ACC112 (cell line): ENCODE measurements around the gene ANO4.

Source experiments
- H2AFZ ChIP-seq: fragments of 200-600 bp; sonication (generic); one replicate; pipeline ENCODE4 v1.6.0; 2017; ENCODE audit warnings: antibody characterized with exemption, low read length; ENCODE audit not compliant: unreplicated experiment
- H3K27ac ChIP-seq: fragments of 200-600 bp; sonication (generic); 2 replicates; pipeline ENCODE4 v1.5.1; 2014; ENCODE audit warnings: low read depth, mild to moderate bottlenecking, antibody characterized with exemption, low read length, moderate library complexity
- H3K27me3 ChIP-seq: fragments of 200-600 bp; sonication (generic); 2 replicates; pipeline ENCODE4 v1.6.1; 2014; ENCODE audit warnings: mild to moderate bottlenecking, antibody characterized with exemption, low read length, moderate library complexity, mixed read lengths; ENCODE audit not compliant: insufficient read depth
- H3K36me3 ChIP-seq: fragments of 200-600 bp; sonication (generic); 2 replicates; pipeline ENCODE4 v1.6.1; 2016; ENCODE audit warnings: mild to moderate bottlenecking, antibody characterized with exemption, low read length, moderate library complexity, mixed read lengths; ENCODE audit not compliant: insufficient read depth
- H3K4me1 ChIP-seq: fragments of 200-600 bp; sonication (generic); one replicate; pipeline ENCODE4 v1.6.1; 2016; ENCODE audit warnings: low read length, mixed read lengths; ENCODE audit not compliant: insufficient read depth, unreplicated experiment, control insufficient read depth
- H3K4me3 ChIP-seq: fragments of 200-600 bp; sonication (generic); 2 replicates; pipeline ENCODE4 v1.5.1; 2014; ENCODE audit warnings: mild to moderate bottlenecking, low read depth, low read length
- H3K79me2 ChIP-seq: fragments of 200-600 bp; sonication (generic); one replicate; pipeline ENCODE4 v1.6.0; 2016; ENCODE audit warnings: low read length; ENCODE audit not compliant: control insufficient read depth, unreplicated experiment, insufficient read depth

Gene ANO4

DNA sequence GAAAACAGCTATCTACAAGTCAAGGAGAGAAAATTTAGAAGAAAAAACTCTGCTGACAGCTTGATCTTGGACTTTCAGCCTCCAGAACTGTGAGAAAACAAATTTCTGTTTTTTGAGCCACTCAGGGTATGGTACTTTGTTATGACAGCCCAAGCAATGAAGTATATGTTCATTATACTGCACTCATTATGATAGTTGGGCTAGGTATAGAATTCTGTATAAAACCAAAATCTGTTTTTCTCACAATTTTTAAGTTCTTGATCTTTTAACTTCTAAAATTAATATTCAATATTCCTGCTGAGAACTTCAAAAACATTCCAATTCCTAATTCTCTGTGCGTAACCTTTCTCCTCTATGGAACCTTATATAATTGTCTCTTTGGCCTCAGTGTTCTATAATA lies 214.7 kb downstream of the ANO4 start:
- no peaks in the 10 kb centered on the region for H3K79me2 ChIP-seq
- no peak overlapping the region for H3K4me3 ChIP-seq
- H3K36me3 ChIP-seq = peaks cover 12% of the 10 kb centered on the region; the same call in 1 of the 2 replicates
- no peak overlapping the region for H3K27ac ChIP-seq
- H2AFZ ChIP-seq = no peak overlapping the region
- no peaks in the 10 kb centered on the region for H3K27me3 ChIP-seq
- H3K4me1 ChIP-seq = no peaks in the 10 kb centered on the region

- H3K4me1 ChIP-seq = no peaks in the 10 kb centered on the region
- no peak overlapping the region for H3K27ac ChIP-seq
- no peak overlapping the region for H3K4me3 ChIP-seq
- no peaks in the 10 kb centered on the region for H3K27me3 ChIP-seq
- H3K36me3 ChIP-seq = peaks cover 12% of the 10 kb centered on the region; the same call in 1 of the 2 replicates
- no peaks in the 10 kb centered on the region for H3K79me2 ChIP-seq
- H2AFZ ChIP-seq = no peak overlapping the region
These were observed 216.3 kb downstream of the ANO4 start for GRCh38 chr12:101010896-101011295.

DNA sequence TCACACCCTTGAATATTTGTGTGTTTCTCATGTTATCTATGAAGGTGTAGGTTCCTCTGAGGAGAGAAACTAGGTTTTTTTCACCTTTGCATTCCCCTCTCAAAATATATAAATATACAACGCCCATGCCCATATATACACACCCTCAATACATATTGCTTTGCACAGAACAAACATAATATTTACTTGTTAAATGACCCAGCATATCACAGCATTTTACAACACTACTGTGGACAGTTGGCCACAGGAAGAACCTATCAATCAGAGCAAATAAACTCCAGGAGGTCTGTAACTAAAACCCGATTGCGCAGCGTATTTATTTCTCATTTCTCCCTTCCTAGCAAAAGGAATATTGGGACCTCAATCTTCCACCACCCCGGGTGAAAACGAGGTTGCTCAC lies 219.4 kb downstream of the ANO4 start:
- Histone ChIP-seq H3K4me1 (peaks cover 9% of the 10 kb centered on the region), H3K27ac (no peak overlapping the region), H3K36me3 (peaks cover 9% of the 10 kb centered on the region; the same call in 1 of the 2 replicates), H3K79me2 (no peaks in the 10 kb centered on the region), H3K27me3 (no peaks in the 10 kb centered on the region), H2AFZ (no peak overlapping the region), H3K4me3 (no peak overlapping the region)

- no peaks in the 10 kb centered on the region for H3K79me2 ChIP-seq
- H2AFZ ChIP-seq = no peak overlapping the region
- H3K4me1 ChIP-seq = peaks cover 9% of the 10 kb centered on the region
- H3K4me3 ChIP-seq = no peak overlapping the region
- H3K36me3 ChIP-seq = peaks cover 3% of the 10 kb centered on the region; the same call in 1 of the 2 replicates
- no peak overlapping the region for H3K27ac ChIP-seq
- H3K27me3 ChIP-seq = no peaks in the 10 kb centered on the region
These were observed 220.5 kb downstream of the ANO4 start for GRCh38 chr12:101015044-101015443.

- Histone ChIP-seq H2AFZ (no peak overlapping the region), H3K36me3 (no peaks in the 10 kb centered on the region), H3K27ac (peak overlapping the region; percentile 18; the same call in 1 of the 2 replicates), H3K27me3 (no peaks in the 10 kb centered on the region), H3K4me3 (no peak overlapping the region), H3K79me2 (no peaks in the 10 kb centered on the region), H3K4me1 (peaks cover 23% of the 10 kb centered on the region)
These were observed 224.0 kb downstream of the ANO4 start for GRCh38 chr12:101018540-101018939.

- H3K27ac ChIP-seq = no peak overlapping the region
- no peaks in the 10 kb centered on the region for H3K27me3 ChIP-seq
- no peaks in the 10 kb centered on the region for H3K79me2 ChIP-seq
- H2AFZ ChIP-seq = no peak overlapping the region
- H3K4me3 ChIP-seq = no peak overlapping the region
- peaks cover 23% of the 10 kb centered on the region for H3K4me1 ChIP-seq
- H3K36me3 ChIP-seq = no peaks in the 10 kb centered on the region
These were observed 224.6 kb downstream of the ANO4 start for GRCh38 chr12:101019201-101019600.

- no peak overlapping the region for H2AFZ ChIP-seq
- H3K4me1 ChIP-seq = peaks cover 23% of the 10 kb centered on the region
- no peaks in the 10 kb centered on the region for H3K79me2 ChIP-seq
- no peak overlapping the region for H3K27ac ChIP-seq
- no peaks in the 10 kb centered on the region for H3K36me3 ChIP-seq
- no peaks in the 10 kb centered on the region for H3K27me3 ChIP-seq
- no peak overlapping the region for H3K4me3 ChIP-seq
These were observed 225.1 kb downstream of the ANO4 start for GRCh38 chr12:101019667-101020066.

- Histone ChIP-seq H3K36me3 (no peaks in the 10 kb centered on the region), H3K4me3 (no peak overlapping the region), H3K4me1 (peaks cover 23% of the 10 kb centered on the region), H3K27me3 (no peaks in the 10 kb centered on the region), H3K79me2 (no peaks in the 10 kb centered on the region), H3K27ac (peak overlapping the region; percentile 87), H2AFZ (no peak overlapping the region)
These were observed 226.9 kb downstream of the ANO4 start for GRCh38 chr12:101021442-101021841.

DNA sequence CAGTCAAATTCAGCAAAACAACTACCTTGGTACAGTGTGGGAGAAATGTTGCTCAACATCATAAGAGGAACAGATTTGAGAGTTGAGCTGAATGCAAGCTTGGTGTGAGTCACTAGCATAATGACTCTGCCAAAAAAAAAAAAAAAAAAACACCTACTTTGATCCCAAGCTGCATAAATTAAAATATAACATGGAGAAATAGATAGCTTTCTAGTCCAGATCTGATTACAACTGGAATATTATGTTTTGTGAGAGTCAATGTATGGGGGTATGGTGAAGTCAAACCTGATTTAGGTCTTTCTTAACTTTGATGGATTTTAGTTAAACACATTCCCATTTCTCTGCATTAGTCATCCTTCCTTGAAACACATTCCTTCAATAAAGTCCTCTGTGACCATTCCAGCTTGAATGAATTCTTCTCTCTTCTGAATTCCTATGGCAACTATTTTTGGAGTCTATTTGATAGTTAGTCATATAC lies 227.4 kb downstream of the ANO4 start:
- Histone ChIP-seq H3K36me3 (no peaks in the 10 kb centered on the region), H3K79me2 (no peaks in the 10 kb centered on the region), H3K4me3 (no peak overlapping the region), H3K27ac (peak overlapping the region; percentile 87), H3K27me3 (no peaks in the 10 kb centered on the region), H2AFZ (no peak overlapping the region), H3K4me1 (peaks cover 23% of the 10 kb centered on the region)

GRCh38 chr12:101027200-101027599 lies 232.6 kb downstream of the ANO4 start:
- Histone ChIP-seq H3K79me2 (no peaks in the 10 kb centered on the region), H3K4me1 (peaks cover 3% of the 10 kb centered on the region), H3K4me3 (no peak overlapping the region), H3K27me3 (no peaks in the 10 kb centered on the region), H3K36me3 (no peaks in the 10 kb centered on the region), H2AFZ (no peak overlapping the region), H3K27ac (no peak overlapping the region)

GRCh38 chr12:101027816-101028215 lies 233.2 kb downstream of the ANO4 start:
- H3K27ac ChIP-seq = no peak overlapping the region
- H2AFZ ChIP-seq = no peak overlapping the region
- H3K4me1 ChIP-seq = no peaks in the 10 kb centered on the region
- H3K4me3 ChIP-seq = no peak overlapping the region
- H3K79me2 ChIP-seq = no peaks in the 10 kb centered on the region
- H3K36me3 ChIP-seq = no peaks in the 10 kb centered on the region
- no peaks in the 10 kb centered on the region for H3K27me3 ChIP-seq
